ENCODE data around the gene CCER1.
"Not testable (repeated sequence)": the region's sequence is repeated elsewhere in the genome, so short reads cannot be mapped to it uniquely, and the experiment has no call there.

Gene CCER1

GRCh38 chr12:90954921-90955320 lies at the start of gene CCER1:
Gene CCER1, minus strand, starts transcription at chr12:90955176. Its CDS starts 434 bp downstream, at chr12:90954742.
- no peak for DNase-seq

- DNase-seq: no peak
Measured at GRCh38 chr12:91003737-91004136, 48.8 kb upstream of the CCER1 start.

GRCh38 chr12:91001306-91001705 lies 46.3 kb upstream of the CCER1 start:
- no peak for DNase-seq

GRCh38 chr12:90999966-91000365 lies 45.0 kb upstream of the CCER1 start:
- DNase-seq: no peak

GRCh38 chr12:90999527-90999926 lies 44.6 kb upstream of the CCER1 start:
- DNase-seq: no peak

- no peak for DNase-seq
Measured at GRCh38 chr12:90995010-90995409, 40.0 kb upstream of the CCER1 start.

GRCh38 chr12:90991952-90992465 lies 37.0 kb upstream of the CCER1 start:
- no peak for DNase-seq

- no peak for DNase-seq
Measured at GRCh38 chr12:90990611-90991010, 35.6 kb upstream of the CCER1 start.

- DNase-seq: no peak
Measured at GRCh38 chr12:90989686-90990111, 34.7 kb upstream of the CCER1 start.

GRCh38 chr12:90987520-90987919 lies 32.5 kb upstream of the CCER1 start:
- no peak for DNase-seq

- no peak for DNase-seq
Measured at GRCh38 chr12:90987101-90987500, 32.1 kb upstream of the CCER1 start.

- DNase-seq: not testable (repeated sequence)
Measured at GRCh38 chr12:90985331-90985730, 30.4 kb upstream of the CCER1 start.

GRCh38 chr12:90984114-90984513 lies 29.1 kb upstream of the CCER1 start:
- no peak for DNase-seq

- DNase-seq: no peak
Measured at GRCh38 chr12:90982170-90982569, 27.2 kb upstream of the CCER1 start.

- DNase-seq: no peak
Measured at GRCh38 chr12:90979951-90980350, 25.0 kb upstream of the CCER1 start.

GRCh38 chr12:90979019-90979418 lies 24.0 kb upstream of the CCER1 start:
- DNase-seq: no peak

GRCh38 chr12:90978117-90978770 lies 23.3 kb upstream of the CCER1 start:
- no peak for DNase-seq

GRCh38 chr12:90977224-90977623 lies 22.2 kb upstream of the CCER1 start:
- no peak for DNase-seq

GRCh38 chr12:90974286-90974685 lies 19.3 kb upstream of the CCER1 start:
- DNase-seq: no peak

GRCh38 chr12:90972226-90972625 lies 17.2 kb upstream of the CCER1 start:
- no peak for DNase-seq

- no peak for DNase-seq
Measured at GRCh38 chr12:90970911-90971310, 15.9 kb upstream of the CCER1 start.

GRCh38 chr12:90970471-90970870 lies 15.5 kb upstream of the CCER1 start:
- DNase-seq: no peak

- no peak for DNase-seq
Measured at GRCh38 chr12:90969851-90970250, 14.9 kb upstream of the CCER1 start.

GRCh38 chr12:90969346-90969745 lies 14.4 kb upstream of the CCER1 start:
- DNase-seq: no peak

GRCh38 chr12:90965204-90965603 lies 10.2 kb upstream of the CCER1 start:
- DNase-seq: no peak
